Effector memory CD8-positive, alpha-beta T cell (primary cell): ENCODE measurements around the gene PODXL2.

Experiments used
- ATAC-seq: fragments of 150-1000 bp; cut with Tn5 transposase; replicated peaks from 2 replicates; pipeline ENCODE4 v1.10.0; 2021; ENCODE audit warnings: mild to moderate bottlenecking, moderate library complexity
- DNase-seq, 3 experiments: peaks; one replicate each; pipeline ENCODE4 v3.0.0; 2021
- H3K27ac Mint-ChIP-seq, 2 donors: one replicate each; pipeline ENCODE4 v1.8.0; 2022; ENCODE audit warnings: mild to moderate bottlenecking in 2 of 2, mixed read lengths in 2 of 2, moderate library complexity in 2 of 2
- H3K27me3 Mint-ChIP-seq, 2 donors: one replicate each; pipeline ENCODE4 v1.8.0; 2022; ENCODE audit warnings: mixed read lengths in 2 of 2
- H3K36me3 Mint-ChIP-seq: one replicate; pipeline ENCODE4 v1.8.0; 2022; ENCODE audit warnings: mild to moderate bottlenecking, moderate library complexity, mixed read lengths; ENCODE audit not compliant: insufficient read depth
- H3K4me1 Mint-ChIP-seq, 2 donors: one replicate each; pipeline ENCODE4 v1.8.0; 2022; ENCODE audit warnings: low read depth in 2 of 2, mixed read lengths in 2 of 2
- H3K4me3 Mint-ChIP-seq, 2 donors: one replicate each; pipeline ENCODE4 v1.8.0; 2022; ENCODE audit warnings: mild to moderate bottlenecking in 2 of 2, mixed read lengths in 2 of 2, moderate library complexity in 2 of 2
- H3K9me3 Mint-ChIP-seq, 2 donors: one replicate each; pipeline ENCODE4 v1.8.0; 2022; ENCODE audit warnings: mixed read lengths in 2 of 2

PODXL2 gene

GRCh38 chr3:127691489-127691888 is 62.5 kb downstream of the PODXL2 start:
- no peaks in the 10 kb centered on the region for H3K4me1 Mint-ChIP-seq
- peaks cover 6% of the 10 kb centered on the region for H3K36me3 Mint-ChIP-seq
- DNase-seq (no peak), ATAC-seq (no peak)
- H3K27me3 Mint-ChIP-seq = peaks cover 13 to 15% of the 10 kb centered on the region in 2 donors
- H3K27ac Mint-ChIP-seq = no peak overlapping the region
- H3K4me3 Mint-ChIP-seq = no peak overlapping the region
- no peaks in the 10 kb centered on the region for H3K9me3 Mint-ChIP-seq

DNA sequence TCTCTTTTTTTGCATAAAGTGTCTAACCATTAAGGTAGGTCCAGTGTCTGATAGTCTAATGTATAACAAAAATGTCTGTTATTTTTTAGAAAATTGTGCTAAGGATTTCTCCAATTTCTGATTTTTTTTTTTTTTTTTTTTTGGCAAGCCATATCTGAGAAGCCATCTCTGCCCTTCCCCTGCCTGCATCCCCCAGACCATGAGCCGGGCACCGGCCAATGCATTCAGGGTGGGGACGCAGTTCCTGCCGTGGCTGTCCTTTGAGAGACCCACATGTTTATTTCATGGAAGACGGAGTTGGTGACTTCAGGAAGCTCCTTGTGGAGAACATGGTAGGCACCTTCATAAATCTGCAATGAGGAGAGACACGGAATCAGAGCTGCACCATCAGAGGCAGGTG is 63.0 kb downstream of the PODXL2 start:
- no peak for DNase-seq
- Mint-ChIP-seq H3K9me3 (no peaks in the 10 kb centered on the region), H3K27ac (no peak overlapping the region), H3K36me3 (peaks cover 6% of the 10 kb centered on the region), H3K4me1 (no peaks in the 10 kb centered on the region), H3K27me3 (peaks cover 13 to 15% of the 10 kb centered on the region in 2 donors), H3K4me3 (no peak overlapping the region)
- ATAC-seq = no peak

GRCh38 chr3:127692501-127693335 is 63.7 kb downstream of the PODXL2 start:
- Mint-ChIP-seq H3K27me3 (peaks cover 13 to 15% of the 10 kb centered on the region in 2 donors), H3K4me1 (peaks cover 3 to 4% of the 10 kb centered on the region in 2 donors), H3K27ac (no peak overlapping the region), H3K9me3 (no peaks in the 10 kb centered on the region), H3K4me3 (no peak overlapping the region), H3K36me3 (peaks cover 6% of the 10 kb centered on the region)
- DNase-seq = no peak
- no peak for ATAC-seq

GRCh38 chr3:127693336-127693843 is 64.4 kb downstream of the PODXL2 start:
- H3K9me3 Mint-ChIP-seq = no peaks in the 10 kb centered on the region
- peaks cover 6% of the 10 kb centered on the region for H3K36me3 Mint-ChIP-seq
- ATAC-seq (no peak), DNase-seq (no peak)
- peaks cover 13 to 15% of the 10 kb centered on the region in 2 donors for H3K27me3 Mint-ChIP-seq
- no peak overlapping the region for H3K27ac Mint-ChIP-seq
- H3K4me1 Mint-ChIP-seq = peaks cover 3 to 4% of the 10 kb centered on the region in 2 donors
- no peak overlapping the region for H3K4me3 Mint-ChIP-seq

DNA sequence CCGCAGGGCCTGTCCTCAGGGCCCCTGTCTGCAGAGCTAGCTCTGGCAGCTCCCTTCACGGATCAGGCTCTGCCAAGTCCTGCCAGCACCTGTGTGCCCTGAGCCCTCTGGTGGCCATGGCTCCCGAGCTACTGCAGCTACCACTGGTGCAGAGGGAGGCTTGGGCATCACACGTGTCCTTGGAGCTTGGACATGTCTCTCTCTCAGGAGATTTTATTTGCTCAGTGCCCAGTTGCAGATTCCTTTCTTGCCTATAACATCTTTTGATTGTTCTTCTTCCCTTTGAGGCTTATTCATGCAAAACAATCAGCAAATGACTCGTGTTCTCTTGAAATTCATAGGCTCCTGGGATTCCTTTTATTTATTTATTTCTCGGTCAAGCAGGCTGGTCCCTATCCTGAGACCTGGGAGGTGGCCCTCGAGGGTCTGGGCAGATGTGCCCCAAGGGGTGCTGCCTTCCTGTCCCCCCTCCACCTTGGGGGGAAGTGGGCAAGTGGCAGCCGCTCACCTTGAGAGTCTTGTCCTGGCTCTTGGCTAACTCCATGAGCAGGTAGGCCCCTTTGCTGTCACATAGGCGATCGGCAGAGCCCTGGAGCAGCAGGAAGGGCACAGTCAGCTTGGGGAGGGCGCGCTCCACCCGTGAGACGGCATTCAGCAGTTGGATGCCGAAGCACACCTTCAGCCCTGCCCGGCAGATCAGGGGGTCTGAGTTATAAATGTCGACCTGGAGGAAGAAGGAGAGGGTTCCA is 65.7 kb downstream of the PODXL2 start:
- Mint-ChIP-seq H3K27ac (no peak overlapping the region), H3K27me3 (peaks cover 13 to 15% of the 10 kb centered on the region in 2 donors), H3K4me1 (peaks cover 3 to 4% of the 10 kb centered on the region in 2 donors), H3K36me3 (peaks cover 6% of the 10 kb centered on the region), H3K4me3 (no peak overlapping the region), H3K9me3 (no peaks in the 10 kb centered on the region)
- ATAC-seq = peak; percentile 71
- DNase-seq = peak; percentile 27 to 35 (median 31)

DNA sequence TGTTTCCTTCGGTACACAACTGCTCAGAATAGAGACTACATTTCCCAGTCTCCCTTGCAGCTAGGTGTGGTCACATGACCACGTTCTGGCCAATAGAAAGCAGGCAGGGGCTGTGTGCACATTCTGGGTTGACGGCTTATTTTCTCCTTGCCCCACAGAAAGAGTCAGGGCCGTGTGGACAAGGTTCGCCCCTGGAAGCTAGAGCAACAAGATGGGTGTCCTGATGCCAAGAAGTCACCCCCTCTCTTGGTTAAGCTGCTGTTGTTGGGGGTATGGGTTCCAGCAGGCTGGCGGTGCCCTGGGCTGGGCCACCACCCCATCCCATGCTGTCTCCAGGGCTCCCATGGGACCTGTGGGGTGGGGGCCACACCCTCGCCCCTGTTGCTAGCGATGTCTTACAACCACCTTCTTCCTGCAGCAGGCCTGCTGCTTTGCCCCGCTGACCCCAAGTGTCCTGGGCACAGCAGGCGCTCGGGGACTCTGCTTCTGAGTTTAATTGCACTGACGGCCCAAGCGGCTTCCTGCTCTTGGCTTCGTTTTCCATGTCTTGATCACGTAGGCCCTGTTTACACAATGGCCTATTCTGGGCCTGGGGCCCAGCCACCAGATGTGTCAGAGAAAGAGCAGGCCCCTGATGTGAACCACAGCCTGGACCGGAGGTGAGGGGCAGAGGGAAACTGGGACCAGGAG is 68.7 kb downstream of the PODXL2 start:
- peaks cover 3 to 4% of the 10 kb centered on the region in 2 donors for H3K4me1 Mint-ChIP-seq
- H3K36me3 Mint-ChIP-seq = peaks cover 5% of the 10 kb centered on the region
- H3K9me3 Mint-ChIP-seq = no peaks in the 10 kb centered on the region
- H3K27ac Mint-ChIP-seq = no peak overlapping the region
- ATAC-seq (peak; percentile 71), DNase-seq (peak; percentile 15 to 41 (median 32))
- no peak overlapping the region for H3K4me3 Mint-ChIP-seq
- peaks cover 18 to 20% of the 10 kb centered on the region in 2 donors for H3K27me3 Mint-ChIP-seq

GRCh38 chr3:127698286-127698685 is 69.3 kb downstream of the PODXL2 start:
- Mint-ChIP-seq H3K27me3 (peaks cover 16 to 20% of the 10 kb centered on the region in 2 donors), H3K4me3 (no peak overlapping the region), H3K27ac (peak overlapping the region in 1 of 2 donors; percentile 24), H3K36me3 (no peaks in the 10 kb centered on the region), H3K4me1 (peaks cover 3 to 4% of the 10 kb centered on the region in 2 donors), H3K9me3 (no peaks in the 10 kb centered on the region)
- no peak for DNase-seq
- ATAC-seq = no peak

- DNase-seq (no peak), ATAC-seq (no peak)
- peak overlapping the region in 1 of 2 donors; percentile 24 for H3K27ac Mint-ChIP-seq
- no peaks in the 10 kb centered on the region for H3K36me3 Mint-ChIP-seq
- H3K4me3 Mint-ChIP-seq = no peak overlapping the region
- peaks cover 3 to 4% of the 10 kb centered on the region in 2 donors for H3K4me1 Mint-ChIP-seq
- peaks cover 0 to 3% of the 10 kb centered on the region in 2 donors for H3K9me3 Mint-ChIP-seq
- peaks cover 16 to 22% of the 10 kb centered on the region in 2 donors for H3K27me3 Mint-ChIP-seq
Measured at GRCh38 chr3:127698691-127699415, 69.9 kb downstream of the PODXL2 start.

- H3K36me3 Mint-ChIP-seq = no peaks in the 10 kb centered on the region
- H3K9me3 Mint-ChIP-seq = peaks cover 0 to 3% of the 10 kb centered on the region in 2 donors
- no peak overlapping the region for H3K4me3 Mint-ChIP-seq
- H3K27me3 Mint-ChIP-seq = peaks cover 24 to 30% of the 10 kb centered on the region in 2 donors
- no peak for DNase-seq
- peaks cover 3 to 4% of the 10 kb centered on the region in 2 donors for H3K4me1 Mint-ChIP-seq
- no peak overlapping the region for H3K27ac Mint-ChIP-seq
- ATAC-seq = no peak
Measured at GRCh38 chr3:127699416-127700300, 70.7 kb downstream of the PODXL2 start.

GRCh38 chr3:127700406-127700805 is 71.4 kb downstream of the PODXL2 start:
- Mint-ChIP-seq H3K4me3 (no peak overlapping the region), H3K9me3 (peaks cover 0 to 3% of the 10 kb centered on the region in 2 donors), H3K4me1 (peaks cover 3 to 4% of the 10 kb centered on the region in 2 donors), H3K27ac (no peak overlapping the region), H3K27me3 (peaks cover 24 to 35% of the 10 kb centered on the region in 2 donors), H3K36me3 (no peaks in the 10 kb centered on the region)
- ATAC-seq (no peak), DNase-seq (no peak)

DNA sequence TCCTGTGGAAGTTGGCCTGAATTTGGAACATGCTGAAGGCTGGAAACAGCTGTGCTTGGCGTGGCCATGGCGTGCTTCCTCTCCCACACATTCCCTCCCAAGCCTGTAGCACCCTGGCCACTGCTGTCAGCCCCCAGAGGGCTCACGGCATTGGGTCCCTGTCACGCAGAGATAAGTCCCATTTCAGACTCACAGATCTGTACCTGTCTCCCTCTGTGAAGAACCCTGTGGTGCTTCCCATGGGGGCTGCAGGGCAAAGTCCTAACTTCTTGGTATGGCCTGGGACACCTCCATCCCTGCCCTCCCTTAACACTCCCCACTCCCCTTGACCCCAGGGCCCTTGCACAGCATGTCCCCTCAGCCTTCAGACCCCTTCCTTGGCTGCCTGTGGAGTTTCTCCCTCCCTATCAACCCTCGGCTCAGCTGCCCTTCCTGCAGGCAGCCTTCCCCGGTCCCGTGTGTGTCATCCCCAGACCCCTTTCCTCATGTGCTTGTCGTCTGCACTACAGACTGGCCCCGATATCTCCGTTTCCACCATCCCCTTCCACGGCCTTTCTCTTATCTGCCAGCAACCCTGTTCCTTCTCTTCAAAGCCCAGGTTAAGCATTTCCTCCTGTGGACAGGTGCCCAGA is 72.4 kb downstream of the PODXL2 start:
- Mint-ChIP-seq H3K4me1 (peaks cover 3 to 4% of the 10 kb centered on the region in 2 donors), H3K27me3 (peaks cover 24 to 35% of the 10 kb centered on the region in 2 donors), H3K27ac (no peak overlapping the region), H3K4me3 (no peak overlapping the region), H3K9me3 (peaks cover 0 to 3% of the 10 kb centered on the region in 2 donors), H3K36me3 (no peaks in the 10 kb centered on the region)
- DNase-seq = no peak
- no peak for ATAC-seq
